Type B pancreatic cell (in vitro differentiated cells): Measurements from ENCODE around the gene MYO7A. TPM values are rescaled to one million over a fixed set of nuclear protein-coding genes. Genes with fewer than 3 reads are reported as not detected.

Experiments used
- DNase-seq: peaks from one replicate; pipeline ENCODE4 v3.0.0; 2021; ENCODE audit warnings: mixed read lengths; ENCODE audit not compliant: unreplicated experiment; ENCODE audit errors: extremely low spot score
- H3K27ac Mint-ChIP-seq: 2 replicates; pipeline ENCODE4 v1.8.0; 2021; ENCODE audit warnings: mild to moderate bottlenecking, mixed read lengths
- H3K27me3 Mint-ChIP-seq: 2 replicates; pipeline ENCODE4 v1.8.0; 2021; ENCODE audit warnings: mixed read lengths
- H3K36me3 Mint-ChIP-seq: 2 replicates; pipeline ENCODE4 v1.8.0; 2021; ENCODE audit warnings: mixed read lengths
- H3K4me1 Mint-ChIP-seq: one replicate; pipeline ENCODE4 v1.8.0; 2021; ENCODE audit warnings: mixed read lengths; ENCODE audit not compliant: unreplicated experiment
- H3K4me3 Mint-ChIP-seq: 2 replicates; pipeline ENCODE4 v1.8.0; 2021; ENCODE audit warnings: mild to moderate bottlenecking, mixed read lengths
- H3K9me3 Mint-ChIP-seq: 2 replicates; pipeline ENCODE4 v1.8.0; 2021; ENCODE audit warnings: mixed read lengths
- total RNA-seq: library from RNA; stranded (reverse); gene quantifications from 2 replicates; pipeline ENCODE4 v1.2.1, GENCODE V29; 2021; ENCODE audit warnings: low replicate concordance
- TF ChIP-seq, protein P1 (sequence below): fragments of 200-600 bp; sonication (generic); conservative IDR thresholded peaks from 2 replicates; pipeline ENCODE4 v1.5.0; 2021; ENCODE audit warnings: antibody characterized with exemption, mild to moderate bottlenecking

Gene MYO7A
- total RNA-seq, 1 donor from 2014 or later, result 2.8 TPM

DNA sequence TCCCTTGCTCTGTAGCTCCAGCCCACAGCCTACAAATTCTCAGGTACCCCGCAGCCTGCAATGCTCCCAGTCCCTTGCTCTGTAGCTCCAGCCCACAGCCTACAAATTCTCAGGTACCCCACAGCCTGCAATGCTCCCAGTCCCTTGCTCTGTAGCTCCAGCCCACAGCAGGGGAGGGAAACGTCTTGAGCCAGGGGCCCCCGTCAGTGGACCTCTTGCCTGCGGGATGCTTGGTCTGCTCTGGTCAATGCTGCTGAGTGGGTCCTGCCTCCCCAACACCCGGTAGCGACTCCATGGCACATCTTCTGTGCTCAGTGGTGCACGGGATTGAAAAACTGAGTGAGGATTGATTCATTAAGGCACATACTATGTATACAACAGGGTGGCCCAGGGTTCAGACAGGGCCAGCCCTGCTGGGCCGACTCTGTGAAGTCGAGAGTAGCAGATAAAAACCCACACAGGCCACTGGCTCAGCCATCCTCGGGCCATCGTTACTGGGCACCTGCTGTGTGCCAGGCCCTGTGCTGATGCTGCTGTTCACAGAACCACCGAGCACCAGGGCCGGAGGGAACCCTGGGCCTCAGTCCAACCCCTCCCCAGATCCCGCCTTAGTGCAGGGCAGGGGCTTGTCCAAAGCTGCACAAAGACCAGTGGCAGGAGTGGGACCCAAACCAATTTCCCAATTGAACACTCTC, 69.7 kb downstream of the MYO7A start:
- H3K4me3 Mint-ChIP-seq, result no peak overlapping the region
- H3K9me3 Mint-ChIP-seq, result no peaks in the 10 kb centered on the region
- H3K36me3 Mint-ChIP-seq, result no peaks in the 10 kb centered on the region
- H3K27me3 Mint-ChIP-seq, result no peaks in the 10 kb centered on the region
- H3K27ac Mint-ChIP-seq, result no peak overlapping the region
- TF ChIP-seq, protein P1, sequence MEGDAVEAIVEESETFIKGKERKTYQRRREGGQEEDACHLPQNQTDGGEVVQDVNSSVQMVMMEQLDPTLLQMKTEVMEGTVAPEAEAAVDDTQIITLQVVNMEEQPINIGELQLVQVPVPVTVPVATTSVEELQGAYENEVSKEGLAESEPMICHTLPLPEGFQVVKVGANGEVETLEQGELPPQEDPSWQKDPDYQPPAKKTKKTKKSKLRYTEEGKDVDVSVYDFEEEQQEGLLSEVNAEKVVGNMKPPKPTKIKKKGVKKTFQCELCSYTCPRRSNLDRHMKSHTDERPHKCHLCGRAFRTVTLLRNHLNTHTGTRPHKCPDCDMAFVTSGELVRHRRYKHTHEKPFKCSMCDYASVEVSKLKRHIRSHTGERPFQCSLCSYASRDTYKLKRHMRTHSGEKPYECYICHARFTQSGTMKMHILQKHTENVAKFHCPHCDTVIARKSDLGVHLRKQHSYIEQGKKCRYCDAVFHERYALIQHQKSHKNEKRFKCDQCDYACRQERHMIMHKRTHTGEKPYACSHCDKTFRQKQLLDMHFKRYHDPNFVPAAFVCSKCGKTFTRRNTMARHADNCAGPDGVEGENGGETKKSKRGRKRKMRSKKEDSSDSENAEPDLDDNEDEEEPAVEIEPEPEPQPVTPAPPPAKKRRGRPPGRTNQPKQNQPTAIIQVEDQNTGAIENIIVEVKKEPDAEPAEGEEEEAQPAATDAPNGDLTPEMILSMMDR, result no peak
- no peak for DNase-seq
- H3K4me1 Mint-ChIP-seq, result peaks cover 6% of the 10 kb centered on the region

DNA sequence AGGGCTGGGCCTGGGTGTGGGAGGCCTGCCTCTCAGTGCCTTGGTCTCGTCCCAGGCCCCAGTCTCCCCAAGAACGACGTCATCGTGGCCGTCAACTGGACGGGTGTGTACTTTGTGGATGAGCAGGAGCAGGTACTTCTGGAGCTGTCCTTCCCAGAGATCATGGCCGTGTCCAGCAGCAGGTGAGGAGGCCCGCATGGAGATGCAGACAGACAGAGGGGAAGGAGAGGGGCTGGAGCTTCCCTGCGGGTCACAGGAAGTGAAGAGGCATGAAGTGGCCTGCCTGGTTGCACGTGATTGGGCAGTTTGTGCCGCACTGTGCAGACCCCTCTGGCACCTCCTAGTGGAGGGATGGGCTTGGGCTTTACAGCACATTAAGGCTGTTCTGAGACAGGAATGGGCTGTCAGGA, 70.4 kb downstream of the MYO7A start:
- Mint-ChIP-seq H3K4me1 (peaks cover 6% of the 10 kb centered on the region), H3K27ac (no peak overlapping the region), H3K9me3 (no peaks in the 10 kb centered on the region), H3K36me3 (no peaks in the 10 kb centered on the region), H3K4me3 (no peak overlapping the region), H3K27me3 (no peaks in the 10 kb centered on the region)
- TF ChIP-seq, protein P1, result peak; percentile 62
- no peak for DNase-seq

DNA sequence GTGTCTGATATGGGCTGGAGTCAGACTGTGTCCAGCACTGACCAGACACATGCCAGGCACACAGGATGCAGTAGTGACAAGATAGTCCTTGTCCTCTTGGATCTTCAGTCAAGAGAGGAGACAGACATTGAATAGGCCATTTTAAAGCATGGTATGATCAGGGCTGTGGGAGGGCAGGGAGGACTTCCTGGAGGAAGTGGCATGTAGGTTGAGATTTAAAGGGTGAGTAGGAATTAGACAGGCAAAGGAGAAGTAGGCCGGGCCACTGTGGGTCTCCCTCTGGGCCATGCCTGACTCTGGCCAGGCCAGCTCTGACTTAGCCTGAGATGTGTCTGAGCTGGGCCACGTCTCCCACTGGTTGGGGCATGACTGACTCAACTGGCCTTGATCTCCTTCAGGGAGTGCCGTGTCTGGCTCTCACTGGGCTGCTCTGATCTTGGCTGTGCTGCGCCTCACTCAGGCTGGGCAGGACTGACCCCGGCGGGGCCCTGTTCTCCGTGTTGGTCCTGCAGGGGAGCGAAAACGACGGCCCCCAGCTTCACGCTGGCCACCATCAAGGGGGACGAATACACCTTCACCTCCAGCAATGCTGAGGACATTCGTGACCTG, 71.2 kb downstream of the MYO7A start:
- Mint-ChIP-seq H3K27me3 (no peaks in the 10 kb centered on the region), H3K36me3 (no peaks in the 10 kb centered on the region), H3K9me3 (no peaks in the 10 kb centered on the region), H3K27ac (no peak overlapping the region), H3K4me1 (peaks cover 6% of the 10 kb centered on the region), H3K4me3 (no peak overlapping the region)
- TF ChIP-seq, protein P1, result no peak
- DNase-seq, result no peak

DNA sequence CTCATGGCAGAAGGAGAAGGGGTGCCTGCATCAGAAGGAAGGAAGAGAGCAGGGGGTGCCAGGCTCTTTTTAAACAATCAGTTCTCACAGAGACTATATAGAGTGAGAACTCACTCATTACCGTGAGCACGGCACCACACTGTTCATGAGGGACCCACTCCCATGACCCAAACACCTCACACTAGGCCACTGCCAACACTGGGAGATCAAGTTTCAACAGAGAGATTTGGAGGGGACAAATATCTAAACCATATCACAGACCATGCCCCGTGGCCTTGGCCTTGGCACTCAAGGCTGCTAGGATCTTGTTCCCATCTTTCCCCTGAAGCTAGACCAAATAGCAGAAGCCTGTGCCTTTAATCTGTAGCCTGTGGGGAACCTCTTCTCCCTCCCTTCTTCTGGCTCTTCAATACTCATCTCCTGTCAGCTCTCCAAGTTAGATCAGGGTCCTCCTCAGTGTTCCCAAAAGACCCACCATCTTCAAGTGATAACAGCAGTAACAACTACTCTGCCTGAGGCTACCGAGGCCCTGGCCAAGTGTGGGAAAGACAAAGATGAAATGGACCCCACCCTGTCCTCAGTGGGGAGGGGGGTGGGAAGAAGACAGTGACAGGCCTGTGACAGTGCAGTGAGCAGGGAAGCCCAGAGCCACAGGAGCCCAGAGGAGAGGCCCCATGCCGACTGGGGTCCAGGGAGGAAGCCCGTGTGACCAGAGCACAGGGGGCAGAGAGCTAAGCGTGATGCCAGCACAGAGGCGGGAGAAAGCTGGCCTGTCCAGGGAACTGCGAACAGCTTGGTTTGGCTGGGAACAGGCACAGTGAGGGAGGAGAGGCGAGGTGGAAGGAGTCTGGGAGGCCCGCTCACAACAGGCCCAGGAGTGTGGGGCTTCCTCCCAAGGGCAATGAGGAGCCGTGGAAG, 72.6 kb downstream of the MYO7A start:
- no peaks in the 10 kb centered on the region for H3K9me3 Mint-ChIP-seq
- no peak overlapping the region for H3K4me3 Mint-ChIP-seq
- peaks cover 6% of the 10 kb centered on the region for H3K4me1 Mint-ChIP-seq
- no peak for DNase-seq
- TF ChIP-seq, protein P1, result no peak
- H3K27me3 Mint-ChIP-seq, result no peaks in the 10 kb centered on the region
- no peak overlapping the region for H3K27ac Mint-ChIP-seq
- no peaks in the 10 kb centered on the region for H3K36me3 Mint-ChIP-seq

DNA sequence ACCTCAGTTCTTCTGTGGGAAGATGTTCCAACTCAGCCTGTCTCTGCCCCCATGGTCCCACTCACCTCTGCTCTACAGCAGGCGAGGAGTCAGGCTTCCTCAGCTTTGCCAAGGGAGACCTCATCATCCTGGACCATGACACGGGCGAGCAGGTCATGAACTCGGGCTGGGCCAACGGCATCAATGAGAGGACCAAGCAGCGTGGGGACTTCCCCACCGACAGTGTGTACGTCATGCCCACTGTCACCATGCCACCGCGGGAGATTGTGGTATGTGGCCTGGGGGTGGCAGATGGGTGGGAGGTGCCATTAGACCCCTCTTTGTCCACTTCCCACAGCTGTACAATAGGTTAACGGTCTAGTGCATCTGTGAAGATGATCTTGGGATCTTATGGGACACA, 73.3 kb downstream of the MYO7A start:
- H3K4me1 Mint-ChIP-seq, result peaks cover 6% of the 10 kb centered on the region
- no peak overlapping the region for H3K4me3 Mint-ChIP-seq
- H3K27me3 Mint-ChIP-seq, result no peaks in the 10 kb centered on the region
- TF ChIP-seq, protein P1, result no peak
- no peaks in the 10 kb centered on the region for H3K9me3 Mint-ChIP-seq
- no peak overlapping the region for H3K27ac Mint-ChIP-seq
- no peaks in the 10 kb centered on the region for H3K36me3 Mint-ChIP-seq
- DNase-seq, result no peak
